DND-41 (cell line): ENCODE data around the gene TIMM9.

Experiments used
- ATAC-seq: fragments of 200-7000 bp; cut with Tn5 transposase; 3 replicates; pipeline ENCODE4 v1.9.1; 2021; ENCODE audit warnings: low read depth; ENCODE audit not compliant: insufficient read depth
- DNase-seq: peaks from one replicate; pipeline ENCODE4 v3.0.0-alpha.2; 2020
- H2AFZ ChIP-seq: 2 replicates; pipeline ENCODE4 v1.6.0; 2012; ENCODE audit warnings: low read depth, low read length
- H3K27ac ChIP-seq: 2 replicates; pipeline ENCODE4 v1.5.1; 2012; ENCODE audit warnings: low read length, inconsistent platforms
- H3K27me3 ChIP-seq: fragments of 200-600 bp; sonication (generic); 2 replicates; pipeline ENCODE4 v1.6.0; 2012; ENCODE audit warnings: low read length, mild to moderate bottlenecking, inconsistent platforms; ENCODE audit not compliant: insufficient read depth, poor library complexity
- H3K36me3 ChIP-seq: 2 replicates; pipeline ENCODE4 v1.5.1; 2012; ENCODE audit warnings: low read length, inconsistent platforms; ENCODE audit not compliant: insufficient read depth
- H3K4me1 ChIP-seq: 2 replicates; pipeline ENCODE4 v1.5.1; 2012; ENCODE audit warnings: mild to moderate bottlenecking, low read length; ENCODE audit not compliant: insufficient read depth
- H3K4me2 ChIP-seq: 2 replicates; pipeline ENCODE4 v1.6.0; 2012; ENCODE audit warnings: mild to moderate bottlenecking, moderate library complexity, low read length, inconsistent platforms; ENCODE audit not compliant: insufficient read depth
- H3K4me3 ChIP-seq, 2 experiments: fragments of 200-600 bp in 1 of 2; shearing (Covaris generic) in 1 of 2; 2 replicates each; pipeline ENCODE4 v1.5.1; 2012 to 2016; ENCODE audit warnings: inconsistent platforms in 2 of 2, low read length in 2 of 2, mild to moderate bottlenecking in 2 of 2, low read depth in 1 of 2, moderate library complexity in 1 of 2
- H3K79me2 ChIP-seq: 2 replicates; pipeline ENCODE4 v1.6.0; 2012; ENCODE audit warnings: low read length, inconsistent platforms; ENCODE audit not compliant: insufficient read depth
- H3K9ac ChIP-seq: 2 replicates; pipeline ENCODE4 v1.6.0; 2012; ENCODE audit warnings: low read depth, mild to moderate bottlenecking, inconsistent platforms, low read length, moderate library complexity
- H3K9me3 ChIP-seq: 2 replicates; pipeline ENCODE4 v1.5.1; 2012; ENCODE audit warnings: low read length, moderate library complexity, mild to moderate bottlenecking, inconsistent platforms; ENCODE audit not compliant: insufficient read depth, severe bottlenecking
- H4K20me1 ChIP-seq: 2 replicates; pipeline ENCODE4 v1.6.0; 2012; ENCODE audit warnings: low read length; ENCODE audit not compliant: insufficient read depth
- CTCF ChIP-seq: IDR thresholded peaks from 2 replicates; pipeline ENCODE4 v1.5.1; 2012; ENCODE audit warnings: borderline replicate concordance, low read length, moderate library complexity, mild to moderate bottlenecking; ENCODE audit not compliant: poor library complexity, severe bottlenecking; ENCODE audit errors: extremely low read depth
- EZH2 ChIP-seq: IDR thresholded peaks from 3 replicates; pipeline ENCODE4 v1.6.1; 2012; ENCODE audit warnings: borderline replicate concordance, low read depth, mild to moderate bottlenecking, moderate library complexity, low read length, inconsistent platforms; ENCODE audit not compliant: severe bottlenecking

TIMM9 gene

GRCh38 chr14:58376791-58377190 is 50.5 kb downstream of the TIMM9 start:
- Histone ChIP-seq H3K79me2 (no peaks in the 10 kb centered on the region), H4K20me1 (no peaks in the 10 kb centered on the region), H3K36me3 (peaks cover 46% of the 10 kb centered on the region), H2AFZ (no peak overlapping the region), H3K4me3 (no peak overlapping the region), H3K4me2 (no peak overlapping the region), H3K27ac (no peak overlapping the region), H3K4me1 (no peaks in the 10 kb centered on the region), H3K9ac (no peak overlapping the region), H3K27me3 (no peaks in the 10 kb centered on the region), H3K9me3 (no peaks in the 10 kb centered on the region)
- no peak for TF ChIP-seq CTCF
- TF ChIP-seq EZH2: no peak
- DNase-seq (no peak), ATAC-seq (no peak)

- H2AFZ ChIP-seq: no peak overlapping the region
- H3K27ac ChIP-seq: no peak overlapping the region
- H4K20me1 ChIP-seq: no peaks in the 10 kb centered on the region
- no peaks in the 10 kb centered on the region for H3K9me3 ChIP-seq
- ATAC-seq: no peak
- no peak for DNase-seq
- no peak overlapping the region for H3K4me3 ChIP-seq
- H3K36me3 ChIP-seq: peaks cover 76% of the 10 kb centered on the region
- no peaks in the 10 kb centered on the region for H3K4me1 ChIP-seq
- no peak for TF ChIP-seq EZH2
- TF ChIP-seq CTCF: no peak
- no peaks in the 10 kb centered on the region for H3K27me3 ChIP-seq
- no peak overlapping the region for H3K4me2 ChIP-seq
- no peak overlapping the region for H3K9ac ChIP-seq
- H3K79me2 ChIP-seq: no peaks in the 10 kb centered on the region
Observed at GRCh38 chr14:58368956-58369355, 58.4 kb downstream of the TIMM9 start.

GRCh38 chr14:58367296-58367695 is 60.0 kb downstream of the TIMM9 start:
- Histone ChIP-seq H3K36me3 (peaks cover 77% of the 10 kb centered on the region), H3K79me2 (no peaks in the 10 kb centered on the region), H3K27ac (no peak overlapping the region), H2AFZ (no peak overlapping the region), H4K20me1 (no peaks in the 10 kb centered on the region), H3K9ac (no peak overlapping the region), H3K9me3 (no peaks in the 10 kb centered on the region), H3K4me2 (no peak overlapping the region), H3K4me1 (no peaks in the 10 kb centered on the region), H3K27me3 (no peaks in the 10 kb centered on the region), H3K4me3 (no peak overlapping the region)
- ATAC-seq (no peak), DNase-seq (no peak)
- TF ChIP-seq CTCF (no peak), EZH2 (no peak)

- no peak overlapping the region for H3K4me3 ChIP-seq
- H2AFZ ChIP-seq: no peak overlapping the region
- H4K20me1 ChIP-seq: no peaks in the 10 kb centered on the region
- no peak overlapping the region for H3K9ac ChIP-seq
- no peak overlapping the region for H3K4me2 ChIP-seq
- no peaks in the 10 kb centered on the region for H3K79me2 ChIP-seq
- DNase-seq: no peak
- no peaks in the 10 kb centered on the region for H3K27me3 ChIP-seq
- no peak overlapping the region for H3K27ac ChIP-seq
- H3K36me3 ChIP-seq: peaks cover 78% of the 10 kb centered on the region
- ATAC-seq: no peak
- H3K4me1 ChIP-seq: no peaks in the 10 kb centered on the region
- H3K9me3 ChIP-seq: no peaks in the 10 kb centered on the region
- TF ChIP-seq CTCF: no peak
- TF ChIP-seq EZH2: no peak
Observed at GRCh38 chr14:58364316-58364715, 63.0 kb downstream of the TIMM9 start.
